ENCODE measurements around the gene PLPPR2.

PLPPR2 gene

GRCh38 chr19:11364296-11364904 lies 9.2 kb downstream of the PLPPR2 start:
- DNase-seq (ENCODE audit: low read depth in 1 of 2, low spot score in 1 of 2): no peak
- no peak overlapping the region for H3K27ac ChIP-seq (replicated peaks)
- H3K27me3 ChIP-seq (ENCODE audit: insufficient read depth, poor library complexity, severe bottlenecking): no peaks in the 10 kb centered on the region
- no peak overlapping the region for H3K4me3 ChIP-seq (replicated peaks; ENCODE audit: insufficient read depth, low read length)
- TF ChIP-seq GABPA (IDR thresholded peaks at IDR 0.05; ENCODE audit: low read depth) (no peak), SPI1 (IDR thresholded peaks at IDR 0.05; ENCODE audit: borderline replicate concordance, low read depth) (no peak), REST (IDR thresholded peaks at IDR 0.05; ENCODE audit: insufficient replicate concordance, low read depth) (no peak), POLR2AphosphoS5 (IDR thresholded peaks at IDR 0.05; ENCODE audit: low read depth) (no peak)
- TF ChIP-seq, protein P1, sequence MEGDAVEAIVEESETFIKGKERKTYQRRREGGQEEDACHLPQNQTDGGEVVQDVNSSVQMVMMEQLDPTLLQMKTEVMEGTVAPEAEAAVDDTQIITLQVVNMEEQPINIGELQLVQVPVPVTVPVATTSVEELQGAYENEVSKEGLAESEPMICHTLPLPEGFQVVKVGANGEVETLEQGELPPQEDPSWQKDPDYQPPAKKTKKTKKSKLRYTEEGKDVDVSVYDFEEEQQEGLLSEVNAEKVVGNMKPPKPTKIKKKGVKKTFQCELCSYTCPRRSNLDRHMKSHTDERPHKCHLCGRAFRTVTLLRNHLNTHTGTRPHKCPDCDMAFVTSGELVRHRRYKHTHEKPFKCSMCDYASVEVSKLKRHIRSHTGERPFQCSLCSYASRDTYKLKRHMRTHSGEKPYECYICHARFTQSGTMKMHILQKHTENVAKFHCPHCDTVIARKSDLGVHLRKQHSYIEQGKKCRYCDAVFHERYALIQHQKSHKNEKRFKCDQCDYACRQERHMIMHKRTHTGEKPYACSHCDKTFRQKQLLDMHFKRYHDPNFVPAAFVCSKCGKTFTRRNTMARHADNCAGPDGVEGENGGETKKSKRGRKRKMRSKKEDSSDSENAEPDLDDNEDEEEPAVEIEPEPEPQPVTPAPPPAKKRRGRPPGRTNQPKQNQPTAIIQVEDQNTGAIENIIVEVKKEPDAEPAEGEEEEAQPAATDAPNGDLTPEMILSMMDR (IDR thresholded peaks at IDR 0.05; ENCODE audit: insufficient read depth, low read length): no peak

- no peak for DNase-seq (ENCODE audit: low read depth in 1 of 2, low spot score in 1 of 2)
- no peak for TF ChIP-seq SPI1 (IDR thresholded peaks at IDR 0.05; ENCODE audit: borderline replicate concordance, low read depth)
- TF ChIP-seq, protein P1 (IDR thresholded peaks at IDR 0.05; ENCODE audit: insufficient read depth, low read length): no peak
- no peak for TF ChIP-seq REST (IDR thresholded peaks at IDR 0.05; ENCODE audit: insufficient replicate concordance, low read depth)
- TF ChIP-seq POLR2AphosphoS5 (IDR thresholded peaks at IDR 0.05; ENCODE audit: low read depth): no peak
- no peak for TF ChIP-seq GABPA (IDR thresholded peaks at IDR 0.05; ENCODE audit: low read depth)
Observed at GRCh38 chr19:11364935-11365334, 9.7 kb downstream of the PLPPR2 start.

GRCh38 chr19:11365557-11366117 lies 10.4 kb downstream of the PLPPR2 start:
- Histone ChIP-seq H3K4me3 (replicated peaks; ENCODE audit: insufficient read depth, low read length) (no peak overlapping the region), H3K27ac (replicated peaks) (no peak overlapping the region), H3K27me3 (ENCODE audit: insufficient read depth, poor library complexity, severe bottlenecking) (no peaks in the 10 kb centered on the region)
- TF ChIP-seq, protein P1 (IDR thresholded peaks at IDR 0.05; ENCODE audit: insufficient read depth, low read length): no peak
- TF ChIP-seq REST (IDR thresholded peaks at IDR 0.05; ENCODE audit: insufficient replicate concordance, low read depth) (no peak), GABPA (IDR thresholded peaks at IDR 0.05; ENCODE audit: low read depth) (no peak), SPI1 (IDR thresholded peaks at IDR 0.05; ENCODE audit: borderline replicate concordance, low read depth) (no peak), POLR2AphosphoS5 (IDR thresholded peaks at IDR 0.05; ENCODE audit: low read depth) (no peak)
- no peak for DNase-seq (ENCODE audit: low read depth in 1 of 2, low spot score in 1 of 2)

More at GRCh38 chr19:11364935-11365334, 9.7 kb downstream of the PLPPR2 start:
- no peak overlapping the region for H3K27ac ChIP-seq (replicated peaks)
- H3K4me3 ChIP-seq (replicated peaks; ENCODE audit: insufficient read depth, low read length): no peak overlapping the region
- H3K27me3 ChIP-seq (ENCODE audit: insufficient read depth, poor library complexity, severe bottlenecking): no peaks in the 10 kb centered on the region
